ENCODE measurements around the gene GAPDHS.

The GAPDHS gene

DNA sequence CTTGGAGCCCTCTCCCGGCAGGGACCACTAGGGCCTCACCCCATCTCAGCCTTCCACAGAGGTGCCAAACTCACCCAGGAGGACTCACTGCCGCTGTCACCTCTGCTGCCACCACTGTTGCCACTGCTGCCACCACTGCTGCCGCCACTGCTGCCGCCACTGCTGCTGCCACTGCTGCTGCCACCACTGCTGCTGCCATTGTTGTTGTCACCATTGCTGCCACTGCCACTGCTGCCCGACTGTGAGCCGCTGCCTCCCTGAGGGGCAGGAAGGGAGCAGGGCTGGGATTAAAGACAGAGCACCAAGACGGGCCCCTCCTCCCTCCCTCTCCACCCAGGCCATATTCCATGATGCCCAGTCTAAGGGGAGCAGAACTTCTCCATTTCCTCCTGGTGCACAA is 21.9 kb upstream of the GAPDHS start:
- DNase-seq: no peak

DNA sequence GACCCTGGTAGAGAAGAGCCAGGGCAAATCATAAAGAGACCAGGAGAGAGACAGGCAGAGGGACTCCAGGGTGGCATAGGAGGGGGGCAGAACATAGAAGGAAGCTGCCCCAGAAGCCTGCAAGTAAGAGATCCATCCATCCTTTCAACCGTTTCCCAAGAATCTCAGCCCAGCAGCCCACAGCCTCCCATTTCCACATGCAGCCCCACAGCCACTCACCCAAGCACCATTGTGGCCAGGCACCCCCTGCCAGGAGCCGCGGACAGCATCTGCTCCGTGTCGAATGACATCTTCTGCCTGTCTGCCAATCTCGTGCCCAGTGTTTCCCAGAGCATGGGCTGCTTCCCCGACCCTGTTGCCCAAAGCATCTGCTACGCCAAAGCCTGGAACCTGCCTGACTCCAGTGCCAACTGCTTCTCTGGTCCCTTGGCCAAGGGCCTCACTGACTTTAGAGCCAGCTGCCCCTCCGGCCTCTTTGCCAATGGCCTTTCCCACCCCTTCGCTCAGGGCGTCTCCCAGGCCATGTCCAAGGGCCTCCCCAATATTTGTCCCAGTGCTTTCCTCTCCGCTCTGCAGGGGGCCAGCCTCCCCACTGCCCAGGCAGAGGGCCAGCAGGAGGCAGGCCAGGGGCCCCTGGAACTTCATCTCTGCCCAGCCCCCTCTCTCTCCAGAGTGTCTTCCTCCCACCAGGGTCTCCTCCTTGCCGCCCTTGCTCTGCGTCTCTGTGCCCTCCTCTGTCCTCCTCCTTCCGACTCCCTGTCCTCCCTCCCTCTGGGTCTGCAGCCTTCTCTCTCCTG is 20.2 kb upstream of the GAPDHS start:
- no peak for DNase-seq

DNA sequence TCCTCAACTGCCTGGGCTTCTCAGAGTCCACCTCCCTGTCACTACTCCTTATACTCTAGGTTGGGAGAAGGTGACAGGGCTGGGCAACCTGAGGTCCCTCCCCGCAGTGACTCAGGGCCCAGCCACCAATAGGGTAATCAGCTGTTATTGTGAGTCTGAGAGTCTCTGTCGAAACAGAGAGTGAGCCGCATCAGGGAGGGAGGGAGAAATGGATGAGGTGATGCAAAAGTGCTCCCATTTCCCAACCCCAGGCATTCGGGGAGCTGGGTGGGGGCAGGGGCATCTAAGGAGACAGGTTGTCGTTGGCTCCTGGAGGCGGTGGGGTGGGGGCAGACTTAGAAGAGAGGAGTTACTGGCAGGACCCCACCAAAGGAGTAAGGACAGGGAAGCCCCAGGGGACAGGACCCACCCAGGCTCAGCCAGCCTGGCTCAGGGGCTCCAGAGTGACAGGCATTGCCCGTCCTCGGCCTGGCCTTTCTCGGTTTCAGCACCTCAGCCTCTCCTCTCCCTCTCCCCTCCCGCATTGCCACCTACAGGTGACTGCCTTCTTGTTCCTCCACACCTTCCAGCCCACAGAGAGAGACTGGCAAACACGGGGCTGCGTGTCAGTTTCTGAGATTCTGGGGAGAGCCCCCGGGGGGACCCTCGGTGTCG is 19.5 kb upstream of the GAPDHS start, which contains the start of gene DMKN:
Gene DMKN (minus strand): TSS at position 22 of the 654 bp plus-strand sequence. CDS start 174 bp downstream, outside the sequence.
- DNase-seq: no peak

DNA sequence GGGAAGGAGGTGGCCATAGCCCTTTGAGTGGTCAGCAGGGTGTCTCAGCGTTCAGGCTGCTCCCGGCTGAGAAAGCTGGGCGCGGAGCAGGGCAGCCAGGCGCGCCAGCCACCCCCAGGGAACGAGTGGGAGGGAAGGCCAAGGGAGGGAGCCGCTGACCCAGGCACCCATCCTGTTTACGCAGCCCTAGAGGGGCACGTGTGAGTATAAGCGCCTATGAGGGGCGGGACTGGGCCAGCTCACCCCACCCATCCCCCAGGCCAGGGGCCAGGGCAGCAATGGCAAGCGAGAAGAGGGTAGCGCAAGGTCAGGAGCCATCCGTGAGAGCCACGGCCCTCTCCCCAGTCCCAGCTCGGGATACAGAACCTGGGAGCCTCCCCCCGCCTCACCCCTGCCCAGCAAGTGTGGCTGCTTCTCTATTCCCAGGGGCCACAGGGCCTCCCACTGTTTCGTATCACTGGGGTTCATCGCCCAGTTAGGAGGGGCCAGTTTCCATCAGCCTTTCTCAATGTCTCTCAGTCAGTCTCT is 18.9 kb upstream of the GAPDHS start:
- no peak for DNase-seq

DNA sequence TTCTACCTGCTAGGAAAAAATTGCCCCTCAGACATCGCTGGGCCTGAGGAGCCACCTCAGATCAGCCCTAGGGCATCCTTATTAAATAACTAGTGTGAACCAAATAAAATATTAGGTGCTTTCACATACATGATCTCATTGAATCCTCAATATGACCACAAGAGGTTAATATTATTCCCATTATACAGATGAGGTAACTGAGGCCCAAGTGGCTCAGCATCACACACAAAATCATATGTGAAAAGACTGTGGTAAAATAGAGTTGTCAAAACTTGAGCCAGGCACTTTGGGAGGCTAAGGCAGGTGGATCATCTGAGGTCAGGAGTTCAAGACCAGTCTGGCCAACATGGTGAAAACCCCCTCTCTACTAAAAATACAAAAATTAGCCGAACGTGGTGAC is 16.9 kb upstream of the GAPDHS start:
- no peak for DNase-seq

DNA sequence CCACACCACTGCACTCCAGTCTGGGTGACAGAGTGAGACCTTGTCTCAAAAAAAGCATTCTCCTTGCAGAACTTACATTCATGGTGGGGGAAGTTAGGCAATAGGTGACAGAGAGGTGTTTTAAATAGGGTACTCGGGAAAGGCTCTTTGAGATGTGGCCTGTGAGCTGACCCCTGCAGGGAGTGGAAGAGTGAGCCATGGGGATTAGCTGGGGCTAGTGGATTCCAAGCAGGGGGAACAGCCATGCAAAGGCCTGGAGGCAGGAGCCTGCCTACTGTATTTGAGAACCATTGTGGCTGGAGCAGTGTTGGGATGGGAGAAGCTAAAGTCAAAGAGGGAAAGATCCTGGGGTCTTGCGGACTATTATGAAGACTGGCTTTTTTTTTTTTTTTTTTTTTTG is 15.9 kb upstream of the GAPDHS start:
- no peak for DNase-seq

DNA sequence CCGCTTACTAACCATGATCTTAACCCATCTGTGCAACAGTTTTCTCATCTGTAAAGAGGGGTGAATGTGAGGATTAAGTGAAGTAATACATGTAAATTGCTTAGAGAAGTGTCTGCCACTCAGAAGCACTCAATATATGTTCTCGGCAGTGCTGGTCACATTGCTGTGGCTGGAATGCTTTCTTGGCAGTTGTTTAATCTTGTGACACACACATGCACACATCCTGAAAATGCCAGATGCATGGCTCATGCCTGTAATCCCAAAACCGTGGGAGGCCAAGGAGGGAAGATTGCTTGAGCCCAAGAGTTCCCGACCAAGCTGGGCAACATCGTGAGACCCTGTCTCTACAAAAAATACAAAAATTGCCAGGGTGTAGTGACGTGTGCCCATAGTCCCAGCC is 14.9 kb upstream of the GAPDHS start:
- DNase-seq: no peak

DNA sequence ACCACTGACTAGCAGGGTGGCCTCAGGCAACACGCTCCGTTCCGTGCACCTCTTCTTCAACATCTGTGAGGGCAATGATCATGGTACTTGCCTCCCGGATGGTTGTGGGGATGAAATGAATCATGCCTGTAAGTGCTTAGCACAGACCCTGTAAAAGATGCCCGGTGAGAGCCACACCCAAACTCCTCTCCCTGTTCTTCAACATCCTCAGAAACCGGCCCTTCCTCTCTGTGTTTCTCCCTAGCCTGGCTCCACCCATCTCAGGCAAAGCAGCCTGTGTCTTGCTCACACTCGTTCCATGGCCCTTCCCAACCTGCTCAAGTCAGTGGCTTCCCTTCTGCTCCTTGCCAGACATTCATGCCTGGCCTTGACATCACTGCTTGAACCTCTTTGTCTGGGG is 14.0 kb upstream of the GAPDHS start:
- no peak for DNase-seq

DNA sequence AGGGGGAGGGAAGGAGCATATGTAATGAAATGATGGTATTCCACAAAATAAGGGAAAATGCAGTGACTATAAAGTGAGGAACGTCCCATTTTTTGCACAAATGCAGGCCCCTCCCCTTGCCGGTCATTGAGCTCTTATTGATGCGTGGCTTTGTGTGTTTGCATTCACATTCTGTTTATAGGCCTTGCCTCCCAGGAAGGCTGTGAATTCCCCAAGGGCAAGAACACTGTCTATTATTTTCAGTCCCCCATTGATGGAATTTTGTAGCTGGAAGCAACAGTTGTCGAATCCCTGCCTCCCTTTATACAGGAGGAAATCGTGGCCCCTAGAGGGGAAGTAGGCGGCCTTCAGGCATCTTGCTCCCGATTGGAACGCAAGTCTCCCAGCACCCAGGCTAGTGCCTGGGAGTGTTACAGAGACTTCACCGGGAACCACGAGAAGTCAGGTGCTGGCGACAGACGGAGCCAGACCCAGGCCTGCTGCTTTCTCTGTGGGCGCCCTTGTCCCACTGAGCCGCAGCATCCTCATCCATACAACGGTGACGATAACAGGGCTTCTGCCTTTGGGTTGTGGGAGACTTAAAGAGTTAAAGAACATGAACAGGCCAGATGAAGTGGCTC is 12.0 kb upstream of the GAPDHS start:
- DNase-seq: peak in 1 of 3 experiments; percentile 18

DNA sequence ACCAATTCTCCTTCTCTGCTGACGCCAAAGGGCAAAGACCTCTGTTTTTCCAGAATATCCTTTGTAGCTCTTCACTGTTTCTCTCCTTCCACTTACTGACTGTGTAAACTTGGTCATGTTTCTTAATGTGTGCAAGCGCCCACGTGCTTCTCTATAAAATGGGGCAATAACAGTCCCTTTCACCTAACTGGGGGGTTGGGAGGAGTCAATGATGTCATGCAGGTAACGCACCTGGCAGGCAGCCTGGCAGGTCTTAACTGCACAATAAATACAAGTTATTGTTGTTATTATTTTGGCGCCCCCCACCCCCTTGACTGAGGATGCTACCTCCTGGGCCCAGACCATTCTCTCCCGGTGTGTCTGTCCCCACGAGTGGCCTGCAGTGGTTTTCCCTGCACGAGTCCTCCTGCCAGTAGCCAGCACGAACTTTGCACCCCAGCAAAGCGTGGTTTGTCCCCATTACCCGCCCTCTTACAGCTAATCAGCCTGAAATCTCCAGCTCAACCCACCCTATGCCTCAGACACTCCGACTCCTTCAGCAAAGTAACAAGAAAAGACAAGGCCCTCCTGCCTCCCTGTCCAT is 10.4 kb upstream of the GAPDHS start:
- no peak for DNase-seq

DNA sequence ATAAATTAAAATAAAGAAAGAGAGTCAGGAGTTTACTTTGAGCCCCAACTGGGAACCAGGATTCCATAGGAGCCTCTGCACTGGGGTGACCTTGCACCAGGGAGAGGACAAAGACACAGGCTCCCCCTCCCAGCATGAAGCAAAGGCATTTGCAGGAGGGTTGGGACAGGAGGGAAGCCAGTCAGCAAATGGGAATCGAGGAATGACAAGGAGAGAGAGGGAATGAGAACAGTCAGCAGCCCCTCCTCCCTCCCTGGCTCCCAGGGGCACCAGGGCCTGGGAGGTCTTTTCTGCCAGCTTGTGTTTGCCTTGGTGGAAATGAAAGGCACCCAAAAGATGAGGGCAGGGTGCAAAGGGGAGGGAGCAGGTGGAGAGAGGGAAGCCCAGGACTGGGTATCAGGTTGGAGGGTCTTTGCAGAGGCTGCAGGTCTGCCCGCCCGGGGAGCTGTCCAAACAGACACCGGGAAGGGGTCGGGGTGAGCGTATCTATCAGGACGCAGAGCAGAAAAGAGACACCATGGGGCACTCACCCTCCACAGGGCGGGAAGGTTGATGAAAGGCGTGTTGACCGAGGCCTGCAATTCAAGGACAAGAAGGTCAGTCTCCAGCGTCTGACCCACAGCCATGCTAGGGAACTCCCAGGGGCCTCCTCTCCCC is 8.9 kb upstream of the GAPDHS start:
- no peak for DNase-seq

DNA sequence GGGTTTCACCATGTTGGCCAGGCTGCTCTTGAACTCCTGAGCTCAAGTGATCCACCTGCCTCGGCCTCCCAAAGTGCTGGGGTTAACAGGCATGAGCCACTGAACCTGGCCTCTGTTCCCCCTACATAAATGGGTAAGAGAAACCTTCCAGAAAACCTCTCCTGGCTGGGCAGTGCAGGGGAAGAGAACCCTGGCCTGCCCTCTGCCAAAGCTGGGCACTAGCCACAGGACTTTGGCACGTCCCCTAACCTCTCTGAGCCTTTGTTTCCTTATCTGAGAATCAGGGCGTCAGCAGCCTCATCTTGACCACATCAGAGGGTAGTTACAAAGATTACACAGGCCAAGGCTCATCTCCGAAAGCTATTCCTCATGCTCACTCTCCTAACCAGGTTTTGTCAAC is 7.4 kb upstream of the GAPDHS start:
- no peak for DNase-seq

DNA sequence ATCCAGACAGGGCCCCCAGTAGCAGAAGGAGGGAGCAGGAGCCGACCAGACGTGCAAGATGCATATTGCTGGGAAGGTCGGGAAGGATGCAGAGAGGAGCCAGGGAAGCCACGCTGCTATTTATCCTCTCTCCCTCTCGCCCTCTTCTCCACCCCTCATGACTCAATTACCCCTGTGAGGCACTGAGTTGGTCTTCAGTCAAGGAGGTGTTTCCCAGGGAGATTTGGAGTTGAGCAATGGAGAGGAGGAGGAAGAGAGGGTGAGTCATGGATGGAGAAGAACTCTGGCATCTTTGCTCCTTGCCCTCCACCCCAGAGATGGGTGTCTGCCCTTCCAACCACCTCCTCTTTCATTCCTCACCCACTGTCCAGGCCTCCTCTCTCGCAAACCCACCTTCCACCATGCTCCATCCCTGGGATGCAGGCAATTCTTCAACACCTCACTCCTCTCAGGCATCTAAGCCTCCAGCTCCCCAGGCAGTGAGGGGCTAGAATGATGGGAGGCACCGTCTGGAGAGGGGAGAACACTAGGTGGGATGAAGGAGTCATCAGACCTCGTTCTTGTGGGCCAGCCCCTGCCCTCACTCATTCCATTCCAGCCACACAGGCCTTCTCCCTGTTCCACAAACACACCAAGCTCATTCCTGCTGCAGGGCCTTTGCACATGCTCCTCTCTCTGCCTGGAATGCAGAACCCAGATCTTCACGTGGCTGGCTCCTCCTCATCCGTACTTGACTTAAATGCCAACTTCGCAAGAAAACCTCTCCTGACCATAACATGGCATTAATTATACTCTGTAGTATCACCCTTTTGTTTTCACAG is 4.8 kb upstream of the GAPDHS start, which contains the start of gene SBSN:
Gene SBSN (minus strand): TSS at position 94 of the 821 bp plus-strand sequence. CDS start 30 bp downstream, at position 64.
- no peak for DNase-seq

DNA sequence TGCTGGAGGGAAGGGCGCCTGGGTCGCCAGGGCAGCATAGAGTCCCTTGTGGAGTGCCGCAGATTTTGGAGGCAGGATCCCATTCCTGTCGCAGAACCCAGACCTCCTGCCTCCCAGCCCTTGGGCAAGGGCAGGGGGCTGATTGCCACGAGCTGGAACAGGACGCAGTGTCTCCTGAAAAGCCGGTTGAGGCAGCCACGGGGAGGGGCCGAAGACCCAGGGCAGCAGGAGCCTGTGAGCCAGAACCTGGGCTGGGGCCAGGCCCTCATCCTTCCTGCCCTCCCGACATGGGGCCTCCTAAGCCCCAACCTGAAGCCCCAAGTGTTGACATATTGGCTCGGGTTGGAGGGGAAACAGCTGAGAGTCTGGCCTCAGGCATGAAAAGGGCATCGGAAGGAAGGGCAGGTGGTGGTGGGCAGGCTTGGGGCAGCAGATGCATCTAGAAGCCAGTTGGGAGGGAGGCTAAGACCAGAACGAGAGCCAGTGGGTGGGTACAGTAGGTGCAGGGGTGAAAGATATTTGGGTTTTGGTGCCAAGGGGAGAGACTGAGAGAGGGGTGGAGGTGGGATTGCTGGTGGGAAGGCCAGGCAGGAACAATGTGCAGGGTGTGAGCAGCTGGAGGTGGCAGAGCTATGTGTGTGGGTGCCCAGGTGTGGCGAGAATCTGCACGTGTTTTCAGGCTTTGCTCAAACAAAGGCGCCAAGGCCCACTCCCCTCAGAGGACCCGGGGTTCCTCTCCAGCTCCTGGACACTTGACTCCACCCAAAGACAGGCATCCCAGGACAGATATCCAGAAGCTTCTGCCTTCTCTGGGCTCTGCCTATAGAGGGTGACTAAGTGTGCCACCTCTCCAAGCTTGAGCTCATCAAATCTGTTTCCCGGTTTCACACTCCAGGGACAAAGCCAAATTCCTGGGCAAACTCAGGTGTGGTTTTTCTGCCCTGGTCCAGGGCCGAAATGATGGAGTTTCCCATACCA is 3.7 kb upstream of the GAPDHS start:
- DNase-seq: peak in 1 of 3 experiments; percentile 12

DNA sequence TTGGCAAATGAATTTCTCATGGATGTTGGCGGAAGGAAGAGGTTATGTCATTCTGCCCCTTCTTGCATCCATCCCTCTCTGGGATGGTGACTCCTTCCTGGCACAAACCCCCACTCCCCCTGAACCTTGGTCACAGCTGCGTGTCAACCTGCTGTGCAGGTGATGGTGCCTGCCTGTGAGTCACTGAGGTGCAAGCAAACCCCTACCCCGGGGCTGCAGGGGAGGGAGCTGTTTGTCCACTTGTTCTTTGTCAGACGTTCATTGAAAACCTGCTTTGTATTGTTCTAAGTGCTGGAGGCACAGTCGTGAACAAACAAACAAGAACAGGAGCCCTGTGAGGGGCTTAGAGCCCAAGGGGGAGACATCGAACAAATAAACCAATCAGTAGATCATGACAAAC is 2.0 kb upstream of the GAPDHS start:
- peak in 2 of 3 experiments; percentile 57 to 81 for DNase-seq

DNA sequence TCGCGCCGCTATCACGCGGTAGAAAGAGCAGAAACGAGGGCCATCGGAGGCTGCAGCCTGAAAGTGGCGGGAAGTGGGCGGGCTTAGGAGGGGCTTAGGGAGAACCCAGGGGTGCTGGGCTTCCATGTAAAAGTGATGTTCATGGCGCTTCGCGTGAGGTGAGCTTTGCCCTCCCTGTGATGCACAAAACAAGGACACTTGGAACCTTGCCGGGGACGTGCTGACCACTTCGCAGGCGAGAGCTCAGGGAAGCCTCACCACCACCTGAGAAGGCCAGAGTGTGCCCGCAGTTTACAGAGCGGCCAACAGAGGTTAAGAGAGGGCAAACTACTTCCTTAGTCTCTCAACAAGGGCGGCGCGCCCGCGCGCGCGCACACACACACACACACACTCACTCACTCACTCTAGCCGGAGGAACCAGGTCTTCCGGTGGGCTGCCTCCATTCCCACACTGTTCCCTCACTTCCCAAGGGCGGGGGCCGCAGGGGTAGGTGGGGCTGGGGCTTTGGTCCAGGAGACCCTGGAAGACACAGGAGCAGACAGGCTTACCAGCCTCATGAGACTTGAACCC is 651 bp downstream of the GAPDHS start:
- DNase-seq: no peak

DNA sequence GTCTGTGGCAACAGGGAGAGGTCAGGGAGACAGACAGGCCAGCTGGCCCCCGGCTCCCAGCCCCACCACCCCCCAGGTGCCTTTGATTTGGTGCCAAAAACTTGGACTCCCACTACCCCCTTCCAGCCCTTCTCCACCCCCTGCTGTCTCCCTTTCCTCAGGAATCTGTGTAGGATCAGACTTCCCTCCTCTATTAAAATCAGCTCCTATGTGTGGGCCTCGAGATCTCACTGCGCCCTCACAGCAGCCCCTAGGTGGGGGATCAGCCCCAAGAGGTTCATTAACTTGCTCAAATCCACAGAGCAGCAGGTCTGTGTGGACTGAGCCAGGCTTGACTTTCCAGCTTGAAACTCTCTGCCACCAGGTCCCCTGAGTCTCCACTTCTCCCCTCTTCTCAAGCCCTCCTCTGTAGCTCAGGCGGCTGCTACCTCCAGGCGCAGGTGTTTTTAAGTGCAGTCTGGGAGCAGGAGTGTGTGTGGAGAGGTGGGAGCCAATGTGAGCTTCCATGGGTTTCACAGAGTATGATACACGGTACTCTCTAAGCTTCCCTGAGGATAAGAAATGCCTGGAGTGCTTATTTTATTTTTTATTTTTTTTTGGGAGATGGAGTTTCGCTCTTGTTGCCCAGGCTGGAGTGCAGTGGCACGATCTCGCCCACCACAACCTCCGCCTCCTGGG is 1.7 kb downstream of the GAPDHS start:
- no peak for DNase-seq

DNA sequence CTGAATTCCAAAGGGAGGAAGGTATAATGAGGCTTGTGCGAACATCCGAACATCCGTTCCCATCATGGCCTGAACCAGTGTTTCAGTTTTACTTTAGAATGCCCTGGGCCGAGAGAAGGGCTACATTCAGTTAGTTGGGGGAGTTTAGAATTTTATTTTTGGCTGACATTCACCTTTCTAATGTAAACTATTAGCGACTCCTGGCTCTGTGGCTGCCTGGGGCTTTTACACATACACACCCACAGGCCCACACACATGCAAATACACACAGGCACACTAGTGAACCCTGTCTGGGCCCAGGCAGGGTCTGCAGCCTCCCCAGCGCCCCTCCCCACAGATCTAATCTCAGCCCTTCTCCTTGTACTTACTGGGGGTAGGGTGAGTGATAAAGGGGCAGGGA is 6.1 kb downstream of the GAPDHS start:
- DNase-seq: no peak

DNA sequence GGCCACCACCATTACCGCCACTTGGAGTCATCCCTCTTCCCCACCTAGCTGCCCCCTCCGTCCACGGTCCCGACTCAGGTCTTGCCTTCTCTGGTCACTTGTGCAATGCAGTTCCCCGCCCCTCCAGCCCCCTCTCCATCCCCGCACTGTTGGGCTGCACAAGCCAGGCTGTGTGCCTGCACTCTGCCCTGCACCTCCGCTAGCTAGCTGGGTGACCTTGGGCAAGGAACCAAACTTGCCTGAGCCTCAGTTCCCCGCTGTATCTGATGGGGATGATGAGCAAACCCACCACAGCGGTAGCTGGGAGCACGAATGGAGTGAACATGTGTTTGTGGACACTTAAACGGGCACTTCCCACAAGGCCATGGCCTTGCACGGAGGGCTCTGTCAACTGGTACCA is 6.6 kb downstream of the GAPDHS start:
- DNase-seq: no peak

Measured in NCI-H1417 (cell line).